ENCODE measurements around the gene GOLGA1. TPM values are rescaled to one million over a fixed set of nuclear protein-coding genes. Genes with fewer than 3 reads are reported as not detected.
A peak's percentile ranks its signal among the peaks of the same experiment; 100 is the strongest.

Gene GOLGA1
- total and polyA plus RNA-seq, 10 of the 15 experiments (the other 5 are each of a cell fraction or from before 2014, with no cell fraction given), result 2.9 to 14.1 (median 8.1) TPM

DNA sequence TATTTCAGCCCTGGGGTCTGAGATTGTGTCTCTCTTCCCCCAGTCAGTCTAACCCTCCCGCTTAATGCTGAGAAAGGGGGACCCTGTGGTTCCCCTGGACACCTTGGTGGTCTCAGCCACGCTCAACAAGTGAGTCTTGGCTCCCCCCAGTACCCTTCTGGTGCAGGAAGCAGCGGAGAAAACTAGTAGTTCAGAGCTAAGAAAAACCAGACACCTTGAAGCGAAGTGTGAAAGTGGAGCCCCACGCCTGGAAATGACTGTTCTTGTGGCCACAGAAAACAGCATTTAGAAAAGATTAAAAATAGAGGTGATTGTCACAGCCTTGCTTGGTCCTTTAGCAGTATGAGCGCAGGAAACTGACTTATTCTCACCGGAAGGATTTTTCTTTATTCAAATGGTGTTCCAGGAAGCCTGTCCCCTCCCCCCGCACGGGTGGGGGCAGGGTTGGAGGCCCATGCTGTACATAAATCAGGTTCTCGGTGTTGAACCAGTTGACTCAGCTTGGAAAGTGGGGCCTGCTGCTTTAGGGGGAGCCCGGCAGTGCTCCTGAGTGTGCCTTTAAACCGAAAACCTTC, 70.8 kb downstream of the GOLGA1 start (continued):
- TF ChIP-seq, protein P1, sequence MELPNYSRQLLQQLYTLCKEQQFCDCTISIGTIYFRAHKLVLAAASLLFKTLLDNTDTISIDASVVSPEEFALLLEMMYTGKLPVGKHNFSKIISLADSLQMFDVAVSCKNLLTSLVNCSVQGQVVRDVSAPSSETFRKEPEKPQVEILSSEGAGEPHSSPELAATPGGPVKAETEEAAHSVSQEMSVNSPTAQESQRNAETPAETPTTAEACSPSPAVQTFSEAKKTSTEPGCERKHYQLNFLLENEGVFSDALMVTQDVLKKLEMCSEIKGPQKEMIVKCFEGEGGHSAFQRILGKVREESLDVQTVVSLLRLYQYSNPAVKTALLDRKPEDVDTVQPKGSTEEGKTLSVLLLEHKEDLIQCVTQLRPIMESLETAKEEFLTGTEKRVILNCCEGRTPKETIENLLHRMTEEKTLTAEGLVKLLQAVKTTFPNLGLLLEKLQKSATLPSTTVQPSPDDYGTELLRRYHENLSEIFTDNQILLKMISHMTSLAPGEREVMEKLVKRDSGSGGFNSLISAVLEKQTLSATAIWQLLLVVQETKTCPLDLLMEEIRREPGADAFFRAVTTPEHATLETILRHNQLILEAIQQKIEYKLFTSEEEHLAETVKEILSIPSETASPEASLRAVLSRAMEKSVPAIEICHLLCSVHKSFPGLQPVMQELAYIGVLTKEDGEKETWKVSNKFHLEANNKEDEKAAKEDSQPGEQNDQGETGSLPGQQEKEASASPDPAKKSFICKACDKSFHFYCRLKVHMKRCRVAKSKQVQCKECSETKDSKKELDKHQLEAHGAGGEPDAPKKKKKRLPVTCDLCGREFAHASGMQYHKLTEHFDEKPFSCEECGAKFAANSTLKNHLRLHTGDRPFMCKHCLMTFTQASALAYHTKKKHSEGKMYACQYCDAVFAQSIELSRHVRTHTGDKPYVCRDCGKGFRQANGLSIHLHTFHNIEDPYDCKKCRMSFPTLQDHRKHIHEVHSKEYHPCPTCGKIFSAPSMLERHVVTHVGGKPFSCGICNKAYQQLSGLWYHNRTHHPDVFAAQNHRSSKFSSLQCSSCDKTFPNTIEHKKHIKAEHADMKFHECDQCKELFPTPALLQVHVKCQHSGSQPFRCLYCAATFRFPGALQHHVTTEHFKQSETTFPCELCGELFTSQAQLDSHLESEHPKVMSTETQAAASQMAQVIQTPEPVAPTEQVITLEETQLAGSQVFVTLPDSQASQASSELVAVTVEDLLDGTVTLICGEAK (IDR thresholded peaks at IDR 0.05; ENCODE audit: borderline replicate concordance), result peak; percentile 70; the same call in 1 of the 2 replicates
- TF ChIP-seq GATAD2B (conservative IDR thresholded peaks at IDR 0.05; ENCODE audit: low read depth) (0 out of 2 replicates have a peak, but pooled peaks have one; percentile 28), YY1 (IDR thresholded peaks at IDR 0.05; ENCODE audit: low read depth, low read length) (peak; percentile 42; the same call in 1 of the 2 replicates), NR2C1 (IDR thresholded peaks at IDR 0.05) (peak; percentile 62; the same call in 1 of the 2 replicates), MEF2A (IDR thresholded peaks at IDR 0.05; ENCODE audit: insufficient read depth, low read depth, low read length) (peak; percentile 91), JUND (IDR thresholded peaks at IDR 0.05; ENCODE audit: low read depth, low read length) (peak; percentile 47), EED (IDR thresholded peaks at IDR 0.05; ENCODE audit: low read depth) (peak; percentile 68), CBX3 (IDR thresholded peaks at IDR 0.05; ENCODE audit: borderline replicate concordance, low read depth) (no peak), RAD21 (IDR thresholded peaks at IDR 0.05; ENCODE audit: insufficient read depth, low read depth, low read length) (peak; percentile 2; the same call in 1 of the 2 replicates)
- TF ChIP-seq, protein P2, sequence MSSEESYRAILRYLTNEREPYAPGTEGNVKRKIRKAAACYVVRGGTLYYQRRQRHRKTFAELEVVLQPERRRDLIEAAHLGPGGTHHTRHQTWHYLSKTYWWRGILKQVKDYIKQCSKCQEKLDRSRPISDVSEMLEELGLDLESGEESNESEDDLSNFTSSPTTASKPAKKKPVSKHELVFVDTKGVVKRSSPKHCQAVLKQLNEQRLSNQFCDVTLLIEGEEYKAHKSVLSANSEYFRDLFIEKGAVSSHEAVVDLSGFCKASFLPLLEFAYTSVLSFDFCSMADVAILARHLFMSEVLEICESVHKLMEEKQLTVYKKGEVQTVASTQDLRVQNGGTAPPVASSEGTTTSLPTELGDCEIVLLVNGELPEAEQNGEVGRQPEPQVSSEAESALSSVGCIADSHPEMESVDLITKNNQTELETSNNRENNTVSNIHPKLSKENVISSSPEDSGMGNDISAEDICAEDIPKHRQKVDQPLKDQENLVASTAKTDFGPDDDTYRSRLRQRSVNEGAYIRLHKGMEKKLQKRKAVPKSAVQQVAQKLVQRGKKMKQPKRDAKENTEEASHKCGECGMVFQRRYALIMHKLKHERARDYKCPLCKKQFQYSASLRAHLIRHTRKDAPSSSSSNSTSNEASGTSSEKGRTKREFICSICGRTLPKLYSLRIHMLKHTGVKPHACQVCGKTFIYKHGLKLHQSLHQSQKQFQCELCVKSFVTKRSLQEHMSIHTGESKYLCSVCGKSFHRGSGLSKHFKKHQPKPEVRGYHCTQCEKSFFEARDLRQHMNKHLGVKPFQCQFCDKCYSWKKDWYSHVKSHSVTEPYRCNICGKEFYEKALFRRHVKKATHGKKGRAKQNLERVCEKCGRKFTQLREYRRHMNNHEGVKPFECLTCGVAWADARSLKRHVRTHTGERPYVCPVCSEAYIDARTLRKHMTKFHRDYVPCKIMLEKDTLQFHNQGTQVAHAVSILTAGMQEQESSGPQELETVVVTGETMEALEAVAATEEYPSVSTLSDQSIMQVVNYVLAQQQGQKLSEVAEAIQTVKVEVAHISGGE (CRISPR knock-in tag; IDR thresholded peaks at IDR 0.05), result no peak; the same call in 1 of the 2 replicates
- TF ChIP-seq, protein P3, sequence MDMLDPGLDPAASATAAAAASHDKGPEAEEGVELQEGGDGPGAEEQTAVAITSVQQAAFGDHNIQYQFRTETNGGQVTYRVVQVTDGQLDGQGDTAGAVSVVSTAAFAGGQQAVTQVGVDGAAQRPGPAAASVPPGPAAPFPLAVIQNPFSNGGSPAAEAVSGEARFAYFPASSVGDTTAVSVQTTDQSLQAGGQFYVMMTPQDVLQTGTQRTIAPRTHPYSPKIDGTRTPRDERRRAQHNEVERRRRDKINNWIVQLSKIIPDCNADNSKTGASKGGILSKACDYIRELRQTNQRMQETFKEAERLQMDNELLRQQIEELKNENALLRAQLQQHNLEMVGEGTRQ (IDR thresholded peaks at IDR 0.05; ENCODE audit: borderline replicate concordance, low read depth, low read length), result no peak
- TF ChIP-seq, protein P4, sequence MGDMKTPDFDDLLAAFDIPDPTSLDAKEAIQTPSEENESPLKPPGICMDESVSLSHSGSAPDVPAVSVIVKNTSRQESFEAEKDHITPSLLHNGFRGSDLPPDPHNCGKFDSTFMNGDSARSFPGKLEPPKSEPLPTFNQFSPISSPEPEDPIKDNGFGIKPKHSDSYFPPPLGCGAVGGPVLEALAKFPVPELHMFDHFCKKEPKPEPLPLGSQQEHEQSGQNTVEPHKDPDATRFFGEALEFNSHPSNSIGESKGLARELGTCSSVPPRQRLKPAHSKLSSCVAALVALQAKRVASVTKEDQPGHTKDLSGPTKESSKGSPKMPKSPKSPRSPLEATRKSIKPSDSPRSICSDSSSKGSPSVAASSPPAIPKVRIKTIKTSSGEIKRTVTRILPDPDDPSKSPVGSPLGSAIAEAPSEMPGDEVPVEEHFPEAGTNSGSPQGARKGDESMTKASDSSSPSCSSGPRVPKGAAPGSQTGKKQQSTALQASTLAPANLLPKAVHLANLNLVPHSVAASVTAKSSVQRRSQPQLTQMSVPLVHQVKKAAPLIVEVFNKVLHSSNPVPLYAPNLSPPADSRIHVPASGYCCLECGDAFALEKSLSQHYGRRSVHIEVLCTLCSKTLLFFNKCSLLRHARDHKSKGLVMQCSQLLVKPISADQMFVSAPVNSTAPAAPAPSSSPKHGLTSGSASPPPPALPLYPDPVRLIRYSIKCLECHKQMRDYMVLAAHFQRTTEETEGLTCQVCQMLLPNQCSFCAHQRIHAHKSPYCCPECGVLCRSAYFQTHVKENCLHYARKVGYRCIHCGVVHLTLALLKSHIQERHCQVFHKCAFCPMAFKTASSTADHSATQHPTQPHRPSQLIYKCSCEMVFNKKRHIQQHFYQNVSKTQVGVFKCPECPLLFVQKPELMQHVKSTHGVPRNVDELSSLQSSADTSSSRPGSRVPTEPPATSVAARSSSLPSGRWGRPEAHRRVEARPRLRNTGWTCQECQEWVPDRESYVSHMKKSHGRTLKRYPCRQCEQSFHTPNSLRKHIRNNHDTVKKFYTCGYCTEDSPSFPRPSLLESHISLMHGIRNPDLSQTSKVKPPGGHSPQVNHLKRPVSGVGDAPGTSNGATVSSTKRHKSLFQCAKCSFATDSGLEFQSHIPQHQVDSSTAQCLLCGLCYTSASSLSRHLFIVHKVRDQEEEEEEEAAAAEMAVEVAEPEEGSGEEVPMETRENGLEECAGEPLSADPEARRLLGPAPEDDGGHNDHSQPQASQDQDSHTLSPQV (IDR thresholded peaks at IDR 0.05), result no peak
- TF ChIP-seq, protein P5, sequence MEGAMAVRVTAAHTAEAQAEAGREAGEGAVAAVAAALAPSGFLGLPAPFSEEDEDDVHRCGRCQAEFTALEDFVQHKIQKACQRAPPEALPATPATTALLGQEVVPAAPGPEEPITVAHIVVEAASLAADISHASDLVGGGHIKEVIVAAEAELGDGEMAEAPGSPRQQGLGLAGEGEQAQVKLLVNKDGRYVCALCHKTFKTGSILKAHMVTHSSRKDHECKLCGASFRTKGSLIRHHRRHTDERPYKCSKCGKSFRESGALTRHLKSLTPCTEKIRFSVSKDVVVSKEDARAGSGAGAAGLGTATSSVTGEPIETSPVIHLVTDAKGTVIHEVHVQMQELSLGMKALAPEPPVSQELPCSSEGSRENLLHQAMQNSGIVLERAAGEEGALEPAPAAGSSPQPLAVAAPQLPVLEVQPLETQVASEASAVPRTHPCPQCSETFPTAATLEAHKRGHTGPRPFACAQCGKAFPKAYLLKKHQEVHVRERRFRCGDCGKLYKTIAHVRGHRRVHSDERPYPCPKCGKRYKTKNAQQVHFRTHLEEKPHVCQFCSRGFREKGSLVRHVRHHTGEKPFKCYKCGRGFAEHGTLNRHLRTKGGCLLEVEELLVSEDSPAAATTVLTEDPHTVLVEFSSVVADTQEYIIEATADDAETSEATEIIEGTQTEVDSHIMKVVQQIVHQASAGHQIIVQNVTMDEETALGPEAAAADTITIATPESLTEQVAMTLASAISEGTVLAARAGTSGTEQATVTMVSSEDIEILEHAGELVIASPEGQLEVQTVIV (IDR thresholded peaks at IDR 0.05; ENCODE audit: borderline replicate concordance, partially characterized antibody), result no peak
